Epidermal melanocyte (primary cell): ENCODE measurements around the gene PRKCA.

Experiments used
- DNase-seq: peaks from one replicate; pipeline ENCODE4 v3.0.0; 2011; ENCODE audit warnings: low spot score; ENCODE audit not compliant: insufficient read length

PRKCA gene

GRCh38 chr17:66511135-66511534 lies 208.7 kb downstream of the PRKCA start:
- DNase-seq, result no peak

GRCh38 chr17:66514227-66514806 lies 211.9 kb downstream of the PRKCA start:
- no peak for DNase-seq

GRCh38 chr17:66515974-66516373 lies 213.6 kb downstream of the PRKCA start:
- DNase-seq, result no peak

- DNase-seq, result no peak
Observed at GRCh38 chr17:66517336-66518009, 215.1 kb downstream of the PRKCA start.

- no peak for DNase-seq
Observed at GRCh38 chr17:66518108-66518507, 215.7 kb downstream of the PRKCA start.

DNA sequence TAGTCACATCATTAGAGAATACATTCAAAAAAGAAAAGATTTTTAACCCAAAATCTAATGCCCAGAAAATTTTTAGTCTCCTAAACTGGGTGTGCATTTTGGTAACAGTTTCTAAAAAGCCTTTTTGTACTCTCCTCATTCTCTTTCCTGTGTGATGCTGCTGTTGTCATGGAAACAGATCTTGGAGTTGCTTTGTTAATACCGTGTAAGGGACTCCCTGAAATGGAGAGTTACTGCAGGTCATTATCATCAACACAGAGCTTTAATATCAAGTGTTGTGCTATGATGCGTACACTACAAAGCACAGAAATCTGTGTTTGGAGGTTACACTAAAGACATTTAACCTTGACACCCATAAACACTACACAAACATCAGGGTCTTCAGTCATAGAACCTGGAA lies 216.3 kb downstream of the PRKCA start:
- DNase-seq, result no peak

DNA sequence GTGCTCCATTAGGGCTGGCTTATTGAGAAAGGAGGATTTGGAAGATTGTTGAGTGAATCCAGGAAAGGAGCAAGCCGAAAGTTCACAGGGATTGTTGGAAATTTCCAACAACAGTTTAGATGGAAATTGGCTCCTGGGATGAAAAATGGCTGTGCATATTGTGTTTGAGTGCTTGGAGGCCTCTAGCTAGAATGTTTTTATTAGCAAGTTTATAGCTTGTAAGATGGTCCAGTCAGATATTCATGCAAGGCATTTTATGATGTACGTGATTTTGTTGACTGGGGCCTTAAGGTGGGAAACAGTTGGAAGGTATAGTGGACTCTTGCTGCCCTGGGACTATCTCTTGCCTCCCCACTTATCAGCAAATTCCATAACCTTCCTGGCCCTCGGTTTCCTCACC lies 216.7 kb downstream of the PRKCA start:
- no peak for DNase-seq

DNA sequence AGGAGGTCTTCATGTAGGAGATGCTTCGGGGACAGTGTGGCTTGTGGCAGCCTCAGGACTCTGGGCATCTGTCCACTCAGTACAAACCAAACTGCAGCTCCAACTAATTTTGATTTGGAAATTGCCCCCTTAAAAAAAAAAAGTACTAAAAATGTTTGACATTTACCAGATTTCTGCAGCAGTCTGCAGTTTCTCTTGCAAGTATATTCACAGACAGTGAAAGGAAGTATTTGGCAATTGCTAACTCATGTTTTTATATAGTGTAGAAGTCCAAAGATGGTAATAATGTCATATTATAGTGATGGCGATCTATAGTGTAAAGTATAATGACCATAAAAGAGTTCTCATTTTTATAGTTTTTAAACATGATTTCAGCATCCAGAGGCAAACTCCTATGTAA lies 218.6 kb downstream of the PRKCA start:
- DNase-seq, result no peak

- DNase-seq, result no peak
Observed at GRCh38 chr17:66522591-66523272, 220.3 kb downstream of the PRKCA start.

DNA sequence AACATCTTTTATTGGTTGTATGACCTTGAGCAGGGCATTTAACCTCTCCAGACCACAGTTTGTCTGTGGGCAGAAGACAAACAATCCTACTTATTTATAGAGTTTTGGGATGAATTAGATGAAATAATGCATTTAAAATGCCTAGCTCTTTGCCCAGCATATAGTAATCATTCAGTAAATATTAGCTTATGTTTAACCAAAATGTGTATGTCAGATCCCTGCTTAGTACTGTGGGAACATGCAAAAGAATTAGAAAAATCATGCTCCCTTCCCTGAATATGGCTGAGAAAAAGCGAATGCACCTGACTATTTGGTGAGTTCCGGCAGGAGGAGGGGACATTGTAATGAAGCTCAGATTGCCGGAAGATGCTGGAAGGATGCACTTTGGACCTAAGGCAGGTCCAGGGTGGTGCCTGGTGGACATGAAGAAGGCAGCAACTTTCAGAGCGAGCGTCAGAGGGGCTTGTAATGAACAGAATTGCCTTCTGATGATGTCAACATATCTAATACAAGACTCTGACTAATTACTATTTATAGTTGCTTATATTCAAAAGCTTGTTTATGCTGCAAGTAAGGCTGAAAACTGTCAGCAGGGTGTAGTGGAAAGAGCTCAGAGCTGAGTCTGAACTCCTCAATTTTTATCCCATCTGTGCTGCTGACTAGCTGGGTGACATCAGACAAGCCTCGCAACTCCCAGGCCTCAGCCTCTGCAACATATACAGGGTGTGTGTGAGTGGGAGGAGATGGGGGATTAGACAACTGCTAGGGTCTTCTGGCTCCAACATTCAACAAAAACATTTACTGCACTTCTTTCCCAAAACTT lies 221.2 kb downstream of the PRKCA start:
- DNase-seq, result no peak

DNA sequence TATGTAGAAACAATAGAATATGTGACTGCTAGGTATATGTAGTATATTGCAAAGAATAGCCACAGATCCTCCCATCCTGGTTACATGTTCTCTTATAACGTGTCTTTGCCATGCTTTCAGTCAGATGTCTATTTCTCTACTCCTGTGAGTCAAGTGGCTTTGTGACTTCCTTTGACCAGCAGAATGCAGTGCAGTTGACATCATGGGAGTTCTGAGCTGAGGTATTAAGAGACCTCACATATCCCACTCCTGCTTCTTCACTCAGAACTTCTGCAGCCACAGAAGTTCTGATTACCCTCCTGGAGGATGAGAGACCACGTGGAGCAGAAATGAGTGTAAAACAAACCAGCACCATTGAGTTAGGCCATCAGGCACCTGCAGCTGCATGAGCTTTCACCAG lies 222.5 kb downstream of the PRKCA start:
- no peak for DNase-seq

- no peak for DNase-seq
Observed at GRCh38 chr17:66525338-66525737, 222.9 kb downstream of the PRKCA start.

- no peak for DNase-seq
Observed at GRCh38 chr17:66526827-66527226, 224.4 kb downstream of the PRKCA start.

DNA sequence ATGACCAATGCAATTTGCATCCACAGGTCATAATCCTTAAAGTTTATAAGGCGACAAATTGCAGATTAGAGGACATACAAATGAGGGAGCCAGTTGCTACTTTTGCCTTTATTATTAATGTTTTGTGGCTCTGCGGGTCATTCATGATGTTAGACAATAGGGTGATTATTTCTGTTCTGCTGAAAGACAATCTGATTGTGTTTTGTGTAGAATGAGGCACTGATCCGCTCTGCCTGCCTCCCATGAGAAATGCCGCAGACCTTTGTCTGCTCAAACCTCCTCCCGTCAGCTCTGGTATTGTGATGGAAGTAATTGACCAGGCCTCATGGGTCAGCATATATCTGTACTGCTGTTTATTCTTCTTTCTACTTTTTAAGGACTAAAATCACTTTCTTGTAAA lies 224.9 kb downstream of the PRKCA start:
- no peak for DNase-seq

GRCh38 chr17:66531851-66532295 lies 229.5 kb downstream of the PRKCA start:
- no peak for DNase-seq

DNA sequence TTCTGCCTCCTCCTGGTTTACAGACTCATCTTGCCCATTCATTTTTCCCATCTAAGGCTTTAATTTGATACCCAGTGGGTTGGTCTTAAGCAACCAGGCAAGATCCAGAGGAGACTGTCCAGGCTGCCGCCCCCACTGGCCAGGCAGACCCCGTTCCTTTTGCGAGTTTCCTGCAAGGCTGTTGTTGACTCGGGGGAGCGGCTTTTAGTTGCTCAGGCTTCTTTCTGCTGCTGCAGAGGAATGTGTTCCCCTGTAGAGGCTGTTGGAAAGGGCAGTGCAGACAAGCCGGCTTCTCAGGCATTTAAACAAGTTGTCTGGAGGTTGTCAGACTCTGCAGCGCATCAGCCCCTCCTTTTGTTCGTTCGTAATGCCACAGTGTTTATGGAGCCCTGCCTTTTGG lies 231.2 kb downstream of the PRKCA start:
- DNase-seq, result no peak

DNA sequence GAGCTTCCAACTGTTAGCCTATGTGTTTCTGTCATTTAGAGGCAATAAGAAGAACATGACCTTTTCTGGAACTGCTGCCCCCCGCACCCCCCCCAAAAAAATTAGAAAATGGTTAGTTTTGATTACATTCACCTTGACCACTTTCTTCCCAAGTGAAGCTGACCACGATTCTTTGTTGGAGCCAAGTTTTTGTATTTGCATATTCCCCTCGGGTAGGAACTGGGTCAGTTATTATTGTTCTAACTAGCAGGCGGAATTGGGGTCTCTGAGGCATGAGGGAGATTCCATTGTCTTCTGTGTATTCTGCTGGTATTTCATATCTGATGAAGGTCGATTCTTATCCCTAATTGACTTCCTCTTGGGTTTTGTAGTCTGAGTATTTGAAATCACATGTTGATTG lies 231.6 kb downstream of the PRKCA start:
- no peak for DNase-seq

DNA sequence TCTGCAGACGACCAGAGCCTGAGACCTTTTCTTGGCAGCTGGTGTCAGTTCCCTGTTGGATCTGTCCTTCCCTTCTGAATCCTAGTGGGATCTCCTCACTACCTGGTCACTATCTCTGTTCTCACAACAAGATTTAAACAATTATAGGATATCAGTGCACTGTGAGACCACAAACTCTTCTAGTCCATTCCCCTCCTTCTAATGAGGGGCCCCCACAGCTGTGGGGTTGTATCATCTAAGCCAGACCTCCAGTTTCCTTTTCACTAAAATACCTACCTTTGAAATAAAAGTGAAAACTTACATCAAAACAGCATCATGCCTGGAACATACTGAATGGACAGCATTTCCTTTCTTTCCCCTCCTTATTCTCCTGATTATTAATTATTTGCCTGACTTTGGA lies 233.2 kb downstream of the PRKCA start:
- DNase-seq, result no peak

- no peak for DNase-seq
Observed at GRCh38 chr17:66537502-66537901, 235.1 kb downstream of the PRKCA start.

DNA sequence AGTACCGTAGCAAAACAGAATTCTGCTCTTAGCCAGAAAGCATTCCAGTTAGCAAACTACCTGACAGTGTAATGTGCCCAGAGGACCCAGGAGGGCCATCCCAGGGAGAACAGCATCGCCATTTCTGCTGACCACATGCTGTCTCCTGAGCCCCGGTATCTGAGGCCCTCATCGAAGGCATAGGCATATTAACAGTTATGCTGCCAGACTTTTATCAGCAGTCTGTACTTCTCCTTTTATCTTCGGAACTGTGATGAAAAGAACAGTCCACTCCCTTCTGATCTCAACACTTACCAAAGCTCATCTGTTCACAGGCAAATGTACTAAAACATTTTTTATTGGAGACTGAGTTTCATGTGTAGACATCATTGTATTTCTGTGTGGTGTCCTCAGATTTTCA lies 236.4 kb downstream of the PRKCA start:
- no peak for DNase-seq

- peak; percentile 66 for DNase-seq
Observed at GRCh38 chr17:66540131-66540781, 237.8 kb downstream of the PRKCA start.
